HG02623 (cell line): ENCODE data around the gene DIO3.
"Not testable (repeated sequence)": the region's sequence is repeated elsewhere in the genome, so short reads cannot be mapped to it uniquely, and the experiment has no call there.

Source experiments
- ATAC-seq: cut with Tn5 transposase; IDR thresholded peaks from one replicate; pipeline ENCODE4 v1.9.1; 2021; ENCODE audit warnings: moderate library complexity; ENCODE audit not compliant: unreplicated experiment

Gene DIO3

GRCh38 chr14:101557811-101558738 lies 3.2 kb upstream of the DIO3 start:
- ATAC-seq, result no peak

GRCh38 chr14:101558739-101559240 lies 2.5 kb upstream of the DIO3 start:
- no peak for ATAC-seq

GRCh38 chr14:101559250-101559623 lies 2.1 kb upstream of the DIO3 start:
- no peak for ATAC-seq

GRCh38 chr14:101559624-101560533 lies 1.4 kb upstream of the DIO3 start:
- no peak for ATAC-seq

GRCh38 chr14:101560534-101561113 lies 671 bp upstream of the DIO3 start:
- ATAC-seq, result no peak

- no peak for ATAC-seq
Observed at GRCh38 chr14:101561897-101562490, 699 bp downstream of the DIO3 start.

GRCh38 chr14:101562659-101563351 lies 1.5 kb downstream of the DIO3 start:
- ATAC-seq, result no peak

- ATAC-seq, result no peak
Observed at GRCh38 chr14:101563352-101563653, 2.0 kb downstream of the DIO3 start.

- ATAC-seq, result no peak
Observed at GRCh38 chr14:101563654-101564443, 2.6 kb downstream of the DIO3 start.

- no peak for ATAC-seq
Observed at GRCh38 chr14:101564444-101564776, 3.1 kb downstream of the DIO3 start.

GRCh38 chr14:101564819-101565698 lies 3.8 kb downstream of the DIO3 start:
- no peak for ATAC-seq

GRCh38 chr14:101567252-101567651 lies 6.0 kb downstream of the DIO3 start:
- no peak for ATAC-seq

GRCh38 chr14:101571004-101571403 lies 9.7 kb downstream of the DIO3 start:
- ATAC-seq, result no peak

GRCh38 chr14:101572526-101572925 lies 11.2 kb downstream of the DIO3 start:
- not testable (repeated sequence) for ATAC-seq

GRCh38 chr14:101573289-101573688 lies 12.0 kb downstream of the DIO3 start:
- ATAC-seq, result no peak

- no peak for ATAC-seq
Observed at GRCh38 chr14:101575581-101575980, 14.3 kb downstream of the DIO3 start.

- ATAC-seq, result no peak
Observed at GRCh38 chr14:101577221-101577909, 16.1 kb downstream of the DIO3 start.

GRCh38 chr14:101578489-101578888 lies 17.2 kb downstream of the DIO3 start:
- ATAC-seq, result no peak
